ENCODE data around the gene PDE8B. TPM values are rescaled to one million over a fixed set of nuclear protein-coding genes. Genes with fewer than 3 reads are reported as not detected.

The PDE8B gene
- polyA plus RNA-seq, 1 of the 3 experiments (the other 2 are of a cell fraction), result not detected

DNA sequence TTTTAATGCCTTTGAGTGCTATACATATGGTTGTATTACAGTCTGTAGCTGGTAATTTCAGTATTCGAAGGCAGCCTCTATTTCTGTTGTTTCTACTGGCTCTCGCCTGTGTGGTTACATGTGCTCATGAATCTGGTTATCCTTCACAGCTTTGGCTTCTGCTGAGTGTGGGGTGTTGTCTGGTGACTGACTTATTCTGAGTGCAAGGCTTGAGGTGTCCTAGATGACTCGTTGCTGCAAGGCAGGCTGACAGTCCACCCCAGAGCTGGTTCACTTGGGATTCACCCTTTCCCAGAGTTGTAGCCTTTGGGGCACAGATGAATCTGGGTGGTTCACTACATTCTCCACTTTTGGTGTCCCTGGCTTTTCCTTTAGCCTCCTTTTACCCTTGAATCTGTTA, 41.4 kb downstream of the PDE8B start:
- WGBS (ENCODE audit: low lambda C conversion rate), result 34% methylated on average over 2 of the region's 3 CpGs
- ChIA-PET CTCF (no interaction called here), POLR2A (no interaction called here)
- TF ChIP-seq NFIC (IDR thresholded peaks at IDR 0.05; ENCODE audit: borderline replicate concordance) (no peak), FOXJ3 (CRISPR knock-in tag; IDR thresholded peaks at IDR 0.05) (no peak), FOXM1 (IDR thresholded peaks at IDR 0.05; ENCODE audit: low read depth) (no peak), RFX5 (IDR thresholded peaks at IDR 0.05; ENCODE audit: low read length) (no peak), MEF2A (IDR thresholded peaks at IDR 0.05; ENCODE audit: borderline replicate concordance, low read depth) (no peak), TCF12 (IDR thresholded peaks at IDR 0.05) (no peak), POLR2AphosphoS5 (IDR thresholded peaks at IDR 0.05; ENCODE audit: low read depth, low read length) (no peak), EP300 (IDR thresholded peaks at IDR 0.05; ENCODE audit: borderline replicate concordance in 1 of 2, low read depth in 1 of 2, low read length in 1 of 2) (no peak), MXI1 (IDR thresholded peaks at IDR 0.05; ENCODE audit: low read depth, low read length) (no peak), TAF1 (IDR thresholded peaks at IDR 0.05; ENCODE audit: borderline replicate concordance, low read depth, low read length) (no peak)
- TF ChIP-seq, protein P1, sequence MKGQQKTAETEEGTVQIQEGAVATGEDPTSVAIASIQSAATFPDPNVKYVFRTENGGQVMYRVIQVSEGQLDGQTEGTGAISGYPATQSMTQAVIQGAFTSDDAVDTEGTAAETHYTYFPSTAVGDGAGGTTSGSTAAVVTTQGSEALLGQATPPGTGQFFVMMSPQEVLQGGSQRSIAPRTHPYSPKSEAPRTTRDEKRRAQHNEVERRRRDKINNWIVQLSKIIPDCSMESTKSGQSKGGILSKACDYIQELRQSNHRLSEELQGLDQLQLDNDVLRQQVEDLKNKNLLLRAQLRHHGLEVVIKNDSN (IDR thresholded peaks at IDR 0.05; ENCODE audit: borderline replicate concordance, low read depth), result no peak
- TF ChIP-seq, protein P2, sequence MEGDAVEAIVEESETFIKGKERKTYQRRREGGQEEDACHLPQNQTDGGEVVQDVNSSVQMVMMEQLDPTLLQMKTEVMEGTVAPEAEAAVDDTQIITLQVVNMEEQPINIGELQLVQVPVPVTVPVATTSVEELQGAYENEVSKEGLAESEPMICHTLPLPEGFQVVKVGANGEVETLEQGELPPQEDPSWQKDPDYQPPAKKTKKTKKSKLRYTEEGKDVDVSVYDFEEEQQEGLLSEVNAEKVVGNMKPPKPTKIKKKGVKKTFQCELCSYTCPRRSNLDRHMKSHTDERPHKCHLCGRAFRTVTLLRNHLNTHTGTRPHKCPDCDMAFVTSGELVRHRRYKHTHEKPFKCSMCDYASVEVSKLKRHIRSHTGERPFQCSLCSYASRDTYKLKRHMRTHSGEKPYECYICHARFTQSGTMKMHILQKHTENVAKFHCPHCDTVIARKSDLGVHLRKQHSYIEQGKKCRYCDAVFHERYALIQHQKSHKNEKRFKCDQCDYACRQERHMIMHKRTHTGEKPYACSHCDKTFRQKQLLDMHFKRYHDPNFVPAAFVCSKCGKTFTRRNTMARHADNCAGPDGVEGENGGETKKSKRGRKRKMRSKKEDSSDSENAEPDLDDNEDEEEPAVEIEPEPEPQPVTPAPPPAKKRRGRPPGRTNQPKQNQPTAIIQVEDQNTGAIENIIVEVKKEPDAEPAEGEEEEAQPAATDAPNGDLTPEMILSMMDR (IDR thresholded peaks at IDR 0.05), result no peak
- H3K79me2 ChIP-seq (ENCODE audit: insufficient read depth), result no peaks in the 10 kb centered on the region
- no peak overlapping the region for H3K4me2 ChIP-seq
- no peaks in the 10 kb centered on the region for H3F3A ChIP-seq (replicated peaks; ENCODE audit: insufficient read depth)
- H3K9me2 ChIP-seq, result no peaks in the 10 kb centered on the region
- H3K9ac ChIP-seq, result no peak overlapping the region
- H3K36me3 ChIP-seq (replicated peaks in 1 of 2; ENCODE audit: control insufficient read depth in 1 of 2, insufficient read depth in 2 of 2, low read length in 1 of 2), result no peaks in the 10 kb centered on the region
- H3K27me3 ChIP-seq (ENCODE audit: insufficient read depth), result no peaks in the 10 kb centered on the region
- no peaks in the 10 kb centered on the region for H3K9me3 ChIP-seq
- H3K4me3 ChIP-seq (ENCODE audit: low read depth in 2 of 2, low read length in 1 of 2), result no peak overlapping the region
- H3K27ac ChIP-seq (ENCODE audit: low read depth in 2 of 2, low read length in 1 of 2), result no peak overlapping the region
- no peak overlapping the region for H2AFZ ChIP-seq (ENCODE audit: low read depth)
- no peaks in the 10 kb centered on the region for H3K4me1 ChIP-seq (ENCODE audit: control insufficient read depth in 1 of 2, insufficient read depth in 2 of 2, low read depth in 1 of 2, low read length in 1 of 2)
- no peak for DNase-seq
- no peaks in the 10 kb centered on the region for H4K20me1 ChIP-seq (ENCODE audit: insufficient read depth)

DNA sequence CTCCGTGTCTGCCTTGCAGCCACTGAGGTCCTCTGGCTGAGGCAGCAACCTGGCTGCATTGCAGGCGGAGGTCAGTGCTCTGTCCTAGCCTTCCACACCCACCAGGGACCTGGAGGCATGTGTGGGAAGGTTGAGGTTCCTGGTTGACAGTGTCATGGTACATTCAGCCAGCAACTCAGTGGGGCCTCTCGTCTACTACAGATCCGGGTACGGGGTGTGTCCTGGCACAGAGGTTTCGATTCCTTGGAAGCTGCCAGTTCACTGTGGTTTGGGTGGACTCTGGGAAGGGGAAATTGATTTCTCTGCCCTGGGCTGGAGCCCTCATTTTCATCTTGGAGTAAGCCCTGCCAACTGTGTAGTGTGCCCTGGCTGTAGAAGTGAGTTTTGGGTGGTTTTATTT, 45.1 kb downstream of the PDE8B start:
- WGBS (ENCODE audit: low lambda C conversion rate), result 34% methylated on average over 2 of the region's 6 CpGs
- H2AFZ ChIP-seq (ENCODE audit: low read depth), result no peak overlapping the region
- no peaks in the 10 kb centered on the region for H4K20me1 ChIP-seq (ENCODE audit: insufficient read depth)
- H3K27ac ChIP-seq (ENCODE audit: low read depth in 2 of 2, low read length in 1 of 2), result no peak overlapping the region
- H3K4me3 ChIP-seq (ENCODE audit: low read depth in 2 of 2, low read length in 1 of 2), result no peak overlapping the region
- no peak overlapping the region for H3K9ac ChIP-seq
- no peaks in the 10 kb centered on the region for H3K9me3 ChIP-seq
- no peaks in the 10 kb centered on the region for H3K9me2 ChIP-seq
- H3F3A ChIP-seq (replicated peaks; ENCODE audit: insufficient read depth), result no peaks in the 10 kb centered on the region
- no peaks in the 10 kb centered on the region for H3K79me2 ChIP-seq (ENCODE audit: insufficient read depth)
- no peaks in the 10 kb centered on the region for H3K36me3 ChIP-seq (replicated peaks in 1 of 2; ENCODE audit: control insufficient read depth in 1 of 2, insufficient read depth in 2 of 2, low read length in 1 of 2)
- TF ChIP-seq SMC3 (IDR thresholded peaks at IDR 0.05; ENCODE audit: low read depth, low read length), result no peak
- TF ChIP-seq, protein P3, sequence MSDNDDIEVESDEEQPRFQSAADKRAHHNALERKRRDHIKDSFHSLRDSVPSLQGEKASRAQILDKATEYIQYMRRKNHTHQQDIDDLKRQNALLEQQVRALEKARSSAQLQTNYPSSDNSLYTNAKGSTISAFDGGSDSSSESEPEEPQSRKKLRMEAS (IDR thresholded peaks at IDR 0.05; ENCODE audit: low read depth), result no peak
- TF ChIP-seq, protein P4, sequence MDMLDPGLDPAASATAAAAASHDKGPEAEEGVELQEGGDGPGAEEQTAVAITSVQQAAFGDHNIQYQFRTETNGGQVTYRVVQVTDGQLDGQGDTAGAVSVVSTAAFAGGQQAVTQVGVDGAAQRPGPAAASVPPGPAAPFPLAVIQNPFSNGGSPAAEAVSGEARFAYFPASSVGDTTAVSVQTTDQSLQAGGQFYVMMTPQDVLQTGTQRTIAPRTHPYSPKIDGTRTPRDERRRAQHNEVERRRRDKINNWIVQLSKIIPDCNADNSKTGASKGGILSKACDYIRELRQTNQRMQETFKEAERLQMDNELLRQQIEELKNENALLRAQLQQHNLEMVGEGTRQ (IDR thresholded peaks at IDR 0.05; ENCODE audit: borderline replicate concordance, low read depth, low read length), result no peak
- no peak for TF ChIP-seq GABPA (IDR thresholded peaks at IDR 0.05; ENCODE audit: low read depth)
- no peak for TF ChIP-seq NFIC (IDR thresholded peaks at IDR 0.05; ENCODE audit: borderline replicate concordance)
- TF ChIP-seq TCF12 (IDR thresholded peaks at IDR 0.05), result no peak
- no peak for TF ChIP-seq TEAD4 (IDR thresholded peaks at IDR 0.05; ENCODE audit: borderline replicate concordance, insufficient read depth)
- no peak for TF ChIP-seq SIN3A (IDR thresholded peaks at IDR 0.05; ENCODE audit: borderline replicate concordance, low read depth, low read length)
- TF ChIP-seq MXI1 (IDR thresholded peaks at IDR 0.05; ENCODE audit: low read depth, low read length), result no peak
- CTCF ChIA-PET, result no interaction called here
- H3K27me3 ChIP-seq (ENCODE audit: insufficient read depth), result no peaks in the 10 kb centered on the region
- H3K4me1 ChIP-seq (ENCODE audit: control insufficient read depth in 1 of 2, insufficient read depth in 2 of 2, low read depth in 1 of 2, low read length in 1 of 2), result no peaks in the 10 kb centered on the region
- no peak for DNase-seq
- POLR2A ChIA-PET, result no interaction called here
- no peak overlapping the region for H3K4me2 ChIP-seq

Measured in SK-N-SH (cell line).